HEK293 (cell line): ENCODE data around the gene CELA2A.

Experiments
- ZBTB8A ChIP-seq: fragments of 450-650 bp; formaldehyde crosslinking; IDR thresholded peaks from 2 replicates; pipeline ENCODE4 v1.5.1; 2016; ENCODE audit warnings: missing biosample characterization, missing genetic modification characterization
- ZNF354C ChIP-seq: fragments of 450-650 bp; formaldehyde crosslinking; IDR thresholded peaks from 2 replicates; pipeline ENCODE4 v1.5.1; 2016; ENCODE audit warnings: missing biosample characterization, missing genetic modification characterization, low read depth, borderline replicate concordance
- ZNF76 ChIP-seq: fragments of 450-650 bp; formaldehyde crosslinking; IDR thresholded peaks from 2 replicates; pipeline ENCODE4; 2016; ENCODE audit warnings: low read depth, missing biosample characterization, missing genetic modification characterization, borderline replicate concordance
- TF ChIP-seq, protein P1 (sequence below): fragments of 450-650 bp; formaldehyde crosslinking; IDR thresholded peaks from 2 replicates; pipeline ENCODE4 v1.5.1; 2016; ENCODE audit warnings: missing biosample characterization, missing genetic modification characterization
- TF ChIP-seq, protein P2 (sequence below): fragments of 450-650 bp; formaldehyde crosslinking; IDR thresholded peaks from 2 replicates; pipeline ENCODE4 v1.5.1; 2016; ENCODE audit warnings: missing biosample characterization, missing genetic modification characterization, low read depth
- TF ChIP-seq, protein P3 (sequence below): fragments of 450-650 bp; formaldehyde crosslinking; IDR thresholded peaks from 2 replicates; pipeline ENCODE4 v1.5.1; 2017; ENCODE audit warnings: missing biosample characterization, missing genetic modification characterization

DNA sequence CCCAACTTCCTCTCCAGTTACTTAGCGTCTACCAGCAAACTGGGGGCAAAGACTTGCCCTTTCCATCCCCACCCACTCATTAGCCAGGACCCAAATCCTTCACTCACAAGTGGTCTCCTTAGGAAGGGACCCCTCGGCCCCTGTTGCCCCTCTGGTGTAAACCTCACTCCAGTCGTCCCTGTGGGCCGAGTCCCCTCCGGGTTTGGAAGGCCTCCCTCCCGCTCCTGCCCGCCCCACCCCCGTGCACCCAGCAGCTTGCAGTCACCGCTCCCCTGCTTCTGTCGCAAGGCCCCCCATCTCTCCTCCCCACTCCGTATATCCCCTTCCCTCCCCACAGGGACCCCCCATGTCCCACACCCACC, 45.7 kb upstream of the CELA2A start:
- TF ChIP-seq ZNF354C (tag by site-specific recombination) (no peak), ZBTB8A (tag by site-specific recombination) (no peak), ZNF76 (tag by site-specific recombination) (no peak)
- TF ChIP-seq, protein P1, sequence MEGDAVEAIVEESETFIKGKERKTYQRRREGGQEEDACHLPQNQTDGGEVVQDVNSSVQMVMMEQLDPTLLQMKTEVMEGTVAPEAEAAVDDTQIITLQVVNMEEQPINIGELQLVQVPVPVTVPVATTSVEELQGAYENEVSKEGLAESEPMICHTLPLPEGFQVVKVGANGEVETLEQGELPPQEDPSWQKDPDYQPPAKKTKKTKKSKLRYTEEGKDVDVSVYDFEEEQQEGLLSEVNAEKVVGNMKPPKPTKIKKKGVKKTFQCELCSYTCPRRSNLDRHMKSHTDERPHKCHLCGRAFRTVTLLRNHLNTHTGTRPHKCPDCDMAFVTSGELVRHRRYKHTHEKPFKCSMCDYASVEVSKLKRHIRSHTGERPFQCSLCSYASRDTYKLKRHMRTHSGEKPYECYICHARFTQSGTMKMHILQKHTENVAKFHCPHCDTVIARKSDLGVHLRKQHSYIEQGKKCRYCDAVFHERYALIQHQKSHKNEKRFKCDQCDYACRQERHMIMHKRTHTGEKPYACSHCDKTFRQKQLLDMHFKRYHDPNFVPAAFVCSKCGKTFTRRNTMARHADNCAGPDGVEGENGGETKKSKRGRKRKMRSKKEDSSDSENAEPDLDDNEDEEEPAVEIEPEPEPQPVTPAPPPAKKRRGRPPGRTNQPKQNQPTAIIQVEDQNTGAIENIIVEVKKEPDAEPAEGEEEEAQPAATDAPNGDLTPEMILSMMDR (tag by site-specific recombination) = no peak
- TF ChIP-seq, protein P2, sequence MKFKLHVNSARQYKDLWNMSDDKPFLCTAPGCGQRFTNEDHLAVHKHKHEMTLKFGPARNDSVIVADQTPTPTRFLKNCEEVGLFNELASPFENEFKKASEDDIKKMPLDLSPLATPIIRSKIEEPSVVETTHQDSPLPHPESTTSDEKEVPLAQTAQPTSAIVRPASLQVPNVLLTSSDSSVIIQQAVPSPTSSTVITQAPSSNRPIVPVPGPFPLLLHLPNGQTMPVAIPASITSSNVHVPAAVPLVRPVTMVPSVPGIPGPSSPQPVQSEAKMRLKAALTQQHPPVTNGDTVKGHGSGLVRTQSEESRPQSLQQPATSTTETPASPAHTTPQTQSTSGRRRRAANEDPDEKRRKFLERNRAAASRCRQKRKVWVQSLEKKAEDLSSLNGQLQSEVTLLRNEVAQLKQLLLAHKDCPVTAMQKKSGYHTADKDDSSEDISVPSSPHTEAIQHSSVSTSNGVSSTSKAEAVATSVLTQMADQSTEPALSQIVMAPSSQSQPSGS (tag by site-specific recombination) = no peak
- TF ChIP-seq, protein P3, sequence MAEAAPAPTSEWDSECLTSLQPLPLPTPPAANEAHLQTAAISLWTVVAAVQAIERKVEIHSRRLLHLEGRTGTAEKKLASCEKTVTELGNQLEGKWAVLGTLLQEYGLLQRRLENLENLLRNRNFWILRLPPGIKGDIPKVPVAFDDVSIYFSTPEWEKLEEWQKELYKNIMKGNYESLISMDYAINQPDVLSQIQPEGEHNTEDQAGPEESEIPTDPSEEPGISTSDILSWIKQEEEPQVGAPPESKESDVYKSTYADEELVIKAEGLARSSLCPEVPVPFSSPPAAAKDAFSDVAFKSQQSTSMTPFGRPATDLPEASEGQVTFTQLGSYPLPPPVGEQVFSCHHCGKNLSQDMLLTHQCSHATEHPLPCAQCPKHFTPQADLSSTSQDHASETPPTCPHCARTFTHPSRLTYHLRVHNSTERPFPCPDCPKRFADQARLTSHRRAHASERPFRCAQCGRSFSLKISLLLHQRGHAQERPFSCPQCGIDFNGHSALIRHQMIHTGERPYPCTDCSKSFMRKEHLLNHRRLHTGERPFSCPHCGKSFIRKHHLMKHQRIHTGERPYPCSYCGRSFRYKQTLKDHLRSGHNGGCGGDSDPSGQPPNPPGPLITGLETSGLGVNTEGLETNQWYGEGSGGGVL = no peak
